PC-9 (cell line): Measurements from ENCODE around the gene PARVG. TPM values are rescaled to one million over a fixed set of nuclear protein-coding genes. Genes with fewer than 3 reads are reported as not detected.
"Not testable (repeated sequence)": the region's sequence is repeated elsewhere in the genome, so short reads cannot be mapped to it uniquely, and the experiment has no call there.

Source experiments
- BruUV-seq: library from RNA; stranded (reverse); fragments of 400-500 nt; replicated peaks from 2 replicates; lab custom pipeline; 2021; lab: Mats Ljungman, UMichigan
- CTCF ChIA-PET: fragments of 300-600 bp; sonication (Branson Sonifier 250); formaldehyde crosslinking; loops from one replicate; lab custom pipeline; 2022; ENCODE audit warnings: antibody characterized with exemption; lab: Charles Lee
- POLR2A ChIA-PET: fragments of 300-600 bp; sonication (Branson Sonifier 250); formaldehyde crosslinking; loops from one replicate; lab custom pipeline; 2022; ENCODE audit warnings: antibody characterized with exemption; ENCODE audit not compliant: unreplicated experiment; lab: Charles Lee
- DNase-seq, 2 experiments: peaks; one replicate each; pipeline versions ENCODE4 v3.0.0 to v3.0.0-alpha.2; 2015 to 2022; ENCODE audit warnings: mixed read lengths in 1 of 2
- H2AFZ ChIP-seq: fragments of 200-600 bp; sonication (generic); 2 replicates; pipeline ENCODE4 v1.8.1; 2017; ENCODE audit warnings: antibody characterized with exemption
- H3F3A ChIP-seq: fragments of 200-600 bp; sonication (generic); 2 replicates; pipeline ENCODE4 v1.8.1; 2017; ENCODE audit warnings: antibody characterized with exemption, mild to moderate bottlenecking, low read depth; ENCODE audit not compliant: insufficient read depth
- H3K27ac ChIP-seq: fragments of 200-600 bp; sonication (generic); 2 replicates; pipeline ENCODE4 v1.6.1; 2016; ENCODE audit warnings: mixed run types
- H3K27me3 ChIP-seq: fragments of 200-600 bp; sonication (generic); 2 replicates; pipeline ENCODE4 v1.6.1; 2016; ENCODE audit warnings: low read depth, mixed run types; ENCODE audit not compliant: insufficient read depth
- H3K36me3 ChIP-seq: fragments of 200-600 bp; sonication (generic); 2 replicates; pipeline ENCODE4 v1.6.1; 2016; ENCODE audit warnings: low read depth, mixed run types
- H3K4me1 ChIP-seq: fragments of 200-600 bp; sonication (generic); replicated peaks from 2 replicates; pipeline ENCODE4 v1.6.1; 2016; ENCODE audit warnings: mixed run types; ENCODE audit not compliant: insufficient read depth
- H3K4me2 ChIP-seq: fragments of 200-600 bp; sonication (generic); 2 replicates; pipeline ENCODE4 v1.6.1; 2017; ENCODE audit warnings: mixed run types
- H3K4me3 ChIP-seq: fragments of 200-600 bp; sonication (generic); 2 replicates; pipeline ENCODE4 v1.6.1; 2016; ENCODE audit warnings: mixed run types
- H3K79me2 ChIP-seq: fragments of 200-600 bp; sonication (generic); 2 replicates; pipeline ENCODE4 v1.6.1; 2017; ENCODE audit warnings: low read depth, mixed run types
- H3K9me2 ChIP-seq: fragments of 200-600 bp; sonication (generic); 2 replicates; pipeline ENCODE4 v1.8.1; 2017; ENCODE audit warnings: mild to moderate bottlenecking; ENCODE audit not compliant: insufficient read depth
- H3K9me3 ChIP-seq: fragments of 200-600 bp; sonication (generic); 2 replicates; pipeline ENCODE4 v1.8.1; 2016; ENCODE audit warnings: low read depth; ENCODE audit not compliant: insufficient read depth
- H4K20me1 ChIP-seq: fragments of 200-600 bp; sonication (generic); 2 replicates; pipeline ENCODE4 v1.8.1; 2017; ENCODE audit not compliant: insufficient read depth
- EZH2 ChIP-seq: fragments of 200-600 bp; sonication (generic); IDR thresholded peaks from 2 replicates; pipeline ENCODE4 v1.8.0; 2017; ENCODE audit warnings: antibody characterized with exemption, low read depth
- intact Hi-C: fragments of 100-400 bp; cut with micrococcal nuclease; formaldehyde crosslinking; loops from one replicate; pipeline ENCODE4 v1.10.0; 2022; ENCODE audit not compliant: unreplicated experiment
- total RNA-seq: library from RNA; stranded (reverse); gene quantifications from 2 replicates; pipeline ENCODE4 v1.2.3, GENCODE V29; 2021
- TF ChIP-seq, protein P1 (sequence below): fragments of 200-600 bp; sonication (generic); conservative IDR thresholded peaks from 2 replicates; pipeline ENCODE4 v1.6.1; 2017; ENCODE audit warnings: mixed run types, antibody characterized with exemption, mild to moderate bottlenecking, moderate library complexity

PARVG gene
- total RNA-seq, 1 experiment from 2014 or later: not detected

DNA sequence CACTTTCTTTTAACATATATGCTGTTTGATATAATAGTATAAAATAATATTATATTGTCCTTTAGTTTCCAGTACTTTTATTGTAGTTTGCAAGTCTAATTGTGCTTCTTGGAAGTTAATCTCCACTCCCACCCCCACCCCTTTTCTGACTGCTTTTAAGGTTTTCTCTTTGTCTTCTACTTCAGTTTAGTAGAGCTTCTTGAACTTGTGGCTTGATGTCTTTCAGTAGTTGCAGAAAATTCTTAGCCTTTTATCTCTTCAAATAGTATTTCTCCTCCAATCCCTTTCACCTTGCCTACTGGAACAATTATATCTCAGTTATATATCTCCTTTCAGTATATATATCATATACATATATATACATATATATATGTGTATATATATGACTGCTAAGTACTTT, 56.6 kb downstream of the PARVG start:
- Histone ChIP-seq H3K4me1 (no peaks in the 10 kb centered on the region), H3K9me2 (no peaks in the 10 kb centered on the region), H4K20me1 (no peaks in the 10 kb centered on the region), H3K36me3 (no peaks in the 10 kb centered on the region), H3K79me2 (no peaks in the 10 kb centered on the region), H3K4me2 (no peak overlapping the region), H3F3A (no peaks in the 10 kb centered on the region), H3K4me3 (no peak overlapping the region), H3K27ac (no peak overlapping the region), H3K9me3 (no peaks in the 10 kb centered on the region), H3K27me3 (0 out of 2 replicates have a peak, but pooled peaks cover 9% of the 10 kb centered on the region), H2AFZ (no peak overlapping the region)
- TF ChIP-seq EZH2: no peak
- TF ChIP-seq, protein P1, sequence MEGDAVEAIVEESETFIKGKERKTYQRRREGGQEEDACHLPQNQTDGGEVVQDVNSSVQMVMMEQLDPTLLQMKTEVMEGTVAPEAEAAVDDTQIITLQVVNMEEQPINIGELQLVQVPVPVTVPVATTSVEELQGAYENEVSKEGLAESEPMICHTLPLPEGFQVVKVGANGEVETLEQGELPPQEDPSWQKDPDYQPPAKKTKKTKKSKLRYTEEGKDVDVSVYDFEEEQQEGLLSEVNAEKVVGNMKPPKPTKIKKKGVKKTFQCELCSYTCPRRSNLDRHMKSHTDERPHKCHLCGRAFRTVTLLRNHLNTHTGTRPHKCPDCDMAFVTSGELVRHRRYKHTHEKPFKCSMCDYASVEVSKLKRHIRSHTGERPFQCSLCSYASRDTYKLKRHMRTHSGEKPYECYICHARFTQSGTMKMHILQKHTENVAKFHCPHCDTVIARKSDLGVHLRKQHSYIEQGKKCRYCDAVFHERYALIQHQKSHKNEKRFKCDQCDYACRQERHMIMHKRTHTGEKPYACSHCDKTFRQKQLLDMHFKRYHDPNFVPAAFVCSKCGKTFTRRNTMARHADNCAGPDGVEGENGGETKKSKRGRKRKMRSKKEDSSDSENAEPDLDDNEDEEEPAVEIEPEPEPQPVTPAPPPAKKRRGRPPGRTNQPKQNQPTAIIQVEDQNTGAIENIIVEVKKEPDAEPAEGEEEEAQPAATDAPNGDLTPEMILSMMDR: no peak
- ChIA-PET POLR2A (no interaction called here), CTCF (no interaction called here)
- DNase-seq: no peak
- no TSS peak for BruUV-seq
- intact Hi-C loops: no loop called here

DNA sequence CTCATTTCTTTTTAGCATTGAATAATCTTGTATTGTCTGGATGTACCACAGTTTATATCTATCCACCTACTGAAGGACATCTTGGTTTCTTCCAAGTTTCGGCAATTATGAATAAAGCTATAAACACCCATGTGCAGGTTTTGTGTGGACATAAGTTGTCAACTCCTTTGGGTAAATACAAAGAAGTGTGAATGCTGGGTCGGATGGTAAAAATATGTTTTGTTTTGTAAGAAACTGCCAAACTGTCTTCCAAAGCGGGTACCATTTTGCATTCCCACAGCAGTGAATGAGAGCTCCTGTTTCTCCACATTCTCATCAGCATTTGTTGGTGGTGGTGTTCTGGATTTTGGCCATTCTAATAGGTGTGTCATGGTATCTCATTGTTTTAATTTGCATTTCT, 60.4 kb downstream of the PARVG start:
- H3K79me2 ChIP-seq, H3K9me2 ChIP-seq, H2AFZ ChIP-seq, H3K4me2 ChIP-seq, DNase-seq, H3K27ac ChIP-seq, POLR2A ChIA-PET, BruUV-seq, H3K9me3 ChIP-seq, H4K20me1 ChIP-seq, H3K4me1 ChIP-seq, H3K27me3 ChIP-seq, H3K36me3 ChIP-seq, H3F3A ChIP-seq, intact Hi-C loops, H3K4me3 ChIP-seq, CTCF ChIA-PET: not testable (repeated sequence)

DNA sequence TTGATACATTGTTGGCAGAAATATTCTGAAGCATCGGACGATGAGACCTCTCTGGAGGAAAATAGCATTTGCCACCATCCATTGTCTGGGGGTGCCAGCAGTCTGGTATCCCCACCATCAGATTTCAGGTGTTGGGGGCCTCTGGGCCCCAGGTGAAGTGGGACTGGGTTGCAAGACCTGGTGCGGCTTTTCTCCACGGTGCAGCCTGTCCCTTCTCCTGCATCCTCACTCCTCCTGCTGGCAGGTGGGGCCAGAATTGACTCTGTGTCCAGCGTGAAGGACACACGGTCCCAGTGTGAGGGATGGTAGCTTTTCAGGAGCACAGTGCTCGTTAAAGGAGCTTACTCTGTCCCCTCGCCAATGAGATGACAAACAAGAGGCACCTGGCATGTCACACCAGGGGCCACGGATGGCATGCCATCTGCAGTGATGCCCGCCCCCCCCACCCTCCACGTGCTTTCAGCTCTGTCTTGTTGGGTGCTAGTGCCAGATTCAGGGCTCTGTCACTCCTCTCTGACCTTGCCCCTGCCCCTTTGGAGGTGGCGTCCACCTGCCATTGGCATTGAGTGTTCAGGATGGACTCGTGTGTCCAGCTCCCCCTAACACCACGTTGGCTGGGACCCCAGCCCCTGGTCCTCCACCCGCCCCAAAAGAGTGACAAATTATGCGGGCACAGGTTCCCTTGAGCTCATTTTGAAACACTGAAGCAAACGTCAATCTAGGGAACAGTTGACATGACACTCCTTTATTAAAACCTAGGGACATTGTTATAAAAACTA, 62.4 kb downstream of the PARVG start:
- intact Hi-C loops: no loop called here
- Histone ChIP-seq H3K4me3 (no peak overlapping the region), H3K9me2 (no peaks in the 10 kb centered on the region), H3K36me3 (no peaks in the 10 kb centered on the region), H3K79me2 (no peaks in the 10 kb centered on the region), H4K20me1 (no peaks in the 10 kb centered on the region), H2AFZ (no peak overlapping the region), H3K27me3 (0 out of 2 replicates have a peak, but pooled peaks cover 7% of the 10 kb centered on the region), H3K4me1 (no peaks in the 10 kb centered on the region), H3K9me3 (no peaks in the 10 kb centered on the region), H3F3A (no peaks in the 10 kb centered on the region), H3K27ac (no peak overlapping the region), H3K4me2 (no peak overlapping the region)
- no TSS peak for BruUV-seq
- TF ChIP-seq, protein P1: no peak
- no peak for TF ChIP-seq EZH2
- no peak for DNase-seq
- ChIA-PET CTCF (no interaction called here), POLR2A (no interaction called here)

DNA sequence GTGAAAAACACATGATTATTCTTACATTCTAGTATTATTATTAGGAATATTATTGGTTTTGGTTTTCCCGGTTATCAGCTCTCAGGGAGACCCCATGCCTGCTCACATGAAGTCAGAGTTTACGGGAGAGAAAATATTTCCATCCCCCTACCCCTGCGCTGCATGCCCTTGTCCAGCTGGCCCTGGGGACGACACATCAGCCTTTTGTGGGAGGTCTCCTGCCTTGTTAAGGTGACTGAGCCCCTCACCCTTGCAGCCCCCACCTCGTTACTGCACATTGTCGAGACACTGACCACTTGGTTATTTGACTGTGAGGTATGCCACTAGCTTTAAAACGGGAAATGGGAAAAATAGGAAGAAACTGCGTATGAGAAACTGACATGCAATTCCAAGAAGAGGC, 63.0 kb downstream of the PARVG start:
- Histone ChIP-seq H3K36me3 (no peaks in the 10 kb centered on the region), H3K27ac (no peak overlapping the region), H3K79me2 (no peaks in the 10 kb centered on the region), H3F3A (no peaks in the 10 kb centered on the region), H3K27me3 (0 out of 2 replicates have a peak, but pooled peaks cover 2% of the 10 kb centered on the region), H3K4me2 (no peak overlapping the region), H3K9me2 (no peaks in the 10 kb centered on the region), H3K9me3 (no peaks in the 10 kb centered on the region), H2AFZ (no peak overlapping the region), H3K4me1 (no peaks in the 10 kb centered on the region), H4K20me1 (no peaks in the 10 kb centered on the region), H3K4me3 (no peak overlapping the region)
- no TSS peak for BruUV-seq
- ChIA-PET POLR2A (no interaction called here), CTCF (no interaction called here)
- TF ChIP-seq, protein P1: no peak
- TF ChIP-seq EZH2: no peak
- intact Hi-C loops: no loop called here
- no peak for DNase-seq
